ENCODE results near the gene IGFN1. TPM values are rescaled to one million over a fixed set of nuclear protein-coding genes. Genes with fewer than 3 reads are reported as not detected.
A peak's percentile ranks its signal among the peaks of the same experiment; 100 is the strongest.
"Not testable (repeated sequence)": the region's sequence is repeated elsewhere in the genome, so short reads cannot be mapped to it uniquely, and the experiment has no call there.

Gene IGFN1
- total RNA-seq, 1 experiment from 2014 or later: not detected

DNA sequence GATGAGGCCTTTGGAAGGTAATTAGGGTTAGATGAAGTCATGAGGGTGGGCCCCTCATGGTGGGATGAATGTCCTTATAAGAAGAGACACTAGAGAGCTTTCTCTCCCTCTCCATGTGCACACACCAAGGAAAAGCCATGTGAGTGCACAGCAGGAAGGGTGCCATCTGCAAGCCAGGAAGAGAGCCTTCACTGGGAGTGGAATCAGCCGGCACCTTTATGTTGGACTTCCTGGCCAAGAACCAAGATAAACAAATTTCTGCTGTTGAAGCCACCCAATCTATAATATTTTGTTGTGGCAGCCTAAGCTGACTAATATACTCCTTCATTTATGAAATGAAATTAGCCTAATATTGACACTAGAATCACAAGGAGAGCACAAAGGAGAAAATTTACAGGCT lies 54.5 kb downstream of the IGFN1 start:
- DNase-seq (ENCODE audit: low read depth): no peak

DNA sequence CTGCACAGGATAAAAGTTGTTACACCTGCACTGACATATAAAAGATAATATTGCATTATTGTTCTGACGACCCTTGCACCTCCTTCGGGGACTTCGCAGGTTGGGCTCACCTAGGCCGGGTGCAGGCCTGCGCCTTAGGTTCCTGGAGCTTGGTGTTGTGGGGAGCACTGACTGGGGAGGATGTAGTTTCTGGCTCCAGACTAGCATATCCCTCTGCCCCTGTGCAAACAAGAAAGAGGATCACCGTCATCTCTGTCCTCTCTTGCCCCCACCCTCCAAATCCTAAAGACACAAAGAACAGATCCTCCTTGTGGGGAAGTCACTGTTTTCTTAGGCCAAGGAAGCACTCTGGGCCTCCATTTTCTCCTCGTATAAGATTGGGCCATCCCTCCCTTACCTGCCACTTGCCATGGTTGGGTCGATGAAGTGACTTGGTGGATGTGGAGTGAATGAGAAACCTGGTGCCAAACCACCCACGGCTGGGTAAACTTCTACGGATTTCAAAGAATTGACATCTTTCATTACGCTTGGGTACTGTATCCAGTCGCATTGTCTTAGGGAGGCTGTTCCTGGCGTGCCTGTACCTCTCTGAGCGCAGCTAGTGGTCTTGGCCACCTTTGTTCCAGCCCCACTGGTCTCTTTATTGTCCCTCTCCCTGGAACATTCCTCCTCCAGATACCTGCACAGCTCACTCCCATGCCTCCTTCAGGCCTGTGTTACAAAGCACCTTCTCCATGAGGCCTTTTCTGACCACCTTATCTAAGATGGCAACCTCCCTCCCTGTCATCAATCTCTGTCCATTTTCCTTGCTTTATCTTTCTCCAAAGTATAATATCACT lies 58.3 kb downstream of the IGFN1 start:
- no peak for DNase-seq (ENCODE audit: low read depth)

DNA sequence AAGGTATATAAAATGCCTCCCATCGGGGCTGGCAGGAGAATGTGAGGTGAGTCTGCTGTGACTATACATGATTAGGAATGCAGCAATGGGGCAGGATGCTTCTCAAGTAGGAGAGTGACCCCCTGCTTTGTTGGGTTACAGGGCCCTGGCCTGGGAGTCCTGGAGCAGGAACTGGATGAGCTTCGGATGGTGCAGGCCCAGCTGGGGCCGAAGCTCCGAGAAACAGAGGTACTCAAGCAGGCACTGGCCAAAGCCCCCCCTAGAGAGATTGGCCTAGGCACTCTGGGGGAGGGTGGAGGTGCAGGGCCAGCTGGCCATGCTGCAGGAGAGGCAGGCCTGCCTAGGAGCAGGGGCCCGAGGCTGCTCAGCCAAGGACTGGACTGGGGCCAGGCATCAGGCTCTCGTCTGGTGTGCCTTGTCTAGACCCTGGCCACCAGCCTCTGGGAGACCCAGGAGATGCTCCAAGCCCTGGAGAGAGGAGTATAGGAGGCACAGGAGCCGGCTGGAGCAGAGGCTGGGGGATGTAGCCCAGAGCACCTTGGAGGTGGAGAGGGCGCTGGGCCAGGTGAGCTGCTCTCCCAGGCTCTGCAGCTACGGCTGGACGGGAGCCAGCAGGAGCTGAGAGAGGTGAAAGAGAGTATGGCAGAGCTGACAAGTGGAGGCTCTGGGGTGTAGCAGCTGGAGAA lies 59.8 kb downstream of the IGFN1 start:
- DNase-seq (ENCODE audit: low read depth): no peak

DNA sequence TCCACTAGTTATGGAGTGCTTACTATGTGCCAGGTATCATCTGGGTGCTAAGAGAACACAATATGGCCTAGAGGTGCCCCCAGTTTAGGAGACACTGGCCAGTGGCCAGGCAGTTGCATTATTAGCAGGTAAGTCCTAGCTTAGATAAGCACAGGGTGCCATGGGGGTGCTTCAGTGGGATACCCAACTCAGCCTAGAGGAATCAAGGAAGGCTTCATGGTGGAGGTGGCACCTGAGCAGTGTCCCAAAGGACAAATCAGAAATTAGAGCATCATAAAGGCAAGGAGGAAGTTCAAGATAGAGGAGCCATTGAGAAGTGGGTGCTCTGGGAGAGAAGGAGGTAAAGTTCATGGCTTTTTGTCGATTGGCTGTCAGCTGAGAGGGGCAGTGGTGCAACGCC lies 60.8 kb downstream of the IGFN1 start:
- no peak for DNase-seq (ENCODE audit: low read depth)

DNA sequence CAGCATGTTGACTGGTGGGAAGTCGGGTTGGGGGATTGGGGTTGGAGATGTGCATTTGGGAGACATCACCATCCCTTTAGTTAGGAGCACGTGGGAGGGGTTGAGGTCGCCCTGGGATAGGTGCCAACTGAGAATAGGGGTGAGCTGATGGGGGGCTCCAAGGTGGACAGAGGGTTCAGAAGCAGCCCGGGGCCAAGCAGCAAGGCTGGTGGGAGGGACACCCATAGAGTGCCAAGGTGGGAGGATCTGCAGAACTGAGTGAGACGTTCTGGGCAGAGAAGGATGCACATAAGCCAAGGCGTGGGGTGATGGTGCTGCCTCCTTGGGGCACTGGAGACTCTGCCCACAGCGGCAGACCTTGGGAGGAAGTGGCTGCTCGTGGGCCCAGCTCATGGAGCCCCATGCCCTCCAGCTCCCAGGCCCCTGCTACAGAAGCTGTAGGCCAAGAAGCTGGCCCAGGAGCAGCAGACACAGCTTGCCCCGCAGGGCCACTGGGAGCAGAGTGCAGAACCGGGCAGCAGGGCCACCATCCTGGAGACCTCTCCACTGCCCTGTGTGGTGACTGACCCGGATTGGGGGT lies 61.3 kb downstream of the IGFN1 start:
- DNase-seq (ENCODE audit: low read depth): no peak

DNA sequence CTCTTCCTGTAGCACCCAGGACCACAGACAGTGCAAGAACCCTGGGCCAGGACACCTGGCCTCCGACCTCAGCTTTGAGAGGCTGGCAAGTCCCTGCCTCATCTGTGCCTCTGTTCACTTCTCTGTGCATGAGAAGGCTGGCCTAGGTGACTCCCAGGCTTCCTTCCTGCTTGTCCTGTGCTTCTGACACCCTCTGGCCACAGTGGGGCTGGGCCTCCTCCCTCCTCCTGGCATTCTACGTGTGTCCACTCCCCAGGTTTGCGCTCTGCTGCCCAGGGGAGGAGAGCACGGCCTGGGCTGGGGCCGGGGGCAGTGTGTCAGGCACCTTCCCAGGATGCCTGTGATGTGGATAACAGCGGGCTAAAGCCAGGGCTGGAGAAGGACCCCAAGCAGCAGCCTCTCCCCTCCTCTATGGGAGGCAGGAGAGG lies 62.3 kb downstream of the IGFN1 start:
- no peak for DNase-seq (ENCODE audit: low read depth)

DNA sequence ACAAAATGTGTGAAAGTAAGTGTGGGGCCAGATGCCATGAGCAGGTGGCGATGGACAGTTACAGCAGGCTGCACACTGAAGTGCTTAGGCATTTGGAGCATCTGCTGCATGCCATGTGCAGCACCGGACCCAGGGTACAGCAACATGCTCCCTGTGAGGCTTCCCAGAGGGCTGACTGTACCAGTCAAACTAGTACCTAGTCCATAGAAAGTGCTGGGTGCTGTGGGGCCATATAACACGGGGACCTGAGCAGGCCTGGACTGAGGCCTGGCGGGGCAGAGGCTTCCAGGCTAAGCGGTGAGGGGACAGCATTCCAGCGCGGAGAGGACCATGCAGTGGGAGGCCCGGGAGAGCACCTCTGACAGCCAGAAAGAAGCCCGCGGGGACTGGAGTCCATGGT lies 62.8 kb downstream of the IGFN1 start:
- DNase-seq (ENCODE audit: low read depth): no peak

DNA sequence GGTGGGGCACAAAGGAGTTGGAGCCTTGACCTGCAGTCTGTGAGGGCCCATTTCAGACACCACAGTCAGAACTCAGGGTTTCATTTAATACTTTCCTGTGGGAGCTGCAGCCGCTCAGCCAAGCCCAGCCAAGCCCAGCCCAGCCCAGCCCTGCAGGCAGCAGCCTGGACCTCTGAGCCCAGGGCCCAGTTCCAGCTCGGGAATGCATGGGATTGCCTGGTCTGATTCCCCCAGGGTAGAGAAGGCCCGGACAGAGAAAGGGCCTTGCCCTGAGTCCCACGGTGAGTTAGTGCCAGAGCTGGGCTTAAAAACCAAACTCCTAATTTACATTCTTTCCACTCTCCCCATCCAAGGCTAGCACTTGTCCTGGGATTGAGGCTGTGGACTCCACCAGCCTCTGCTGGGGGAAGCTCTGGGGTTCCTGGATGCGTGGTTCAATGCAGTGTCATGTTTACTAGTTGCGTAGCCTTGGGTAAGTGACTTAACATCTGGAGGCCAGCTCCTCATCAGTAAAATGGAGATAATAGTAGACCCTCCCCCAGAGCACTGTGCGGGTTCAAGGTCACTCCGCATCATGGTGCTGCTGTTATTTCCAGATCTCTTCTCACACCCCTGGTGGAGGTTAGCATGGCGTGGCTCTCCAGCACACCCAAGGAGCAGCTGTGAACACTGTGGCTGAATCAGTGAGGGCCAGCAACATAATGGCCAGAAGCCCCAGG lies 63.4 kb downstream of the IGFN1 start:
- DNase-seq (ENCODE audit: low read depth): no peak

DNA sequence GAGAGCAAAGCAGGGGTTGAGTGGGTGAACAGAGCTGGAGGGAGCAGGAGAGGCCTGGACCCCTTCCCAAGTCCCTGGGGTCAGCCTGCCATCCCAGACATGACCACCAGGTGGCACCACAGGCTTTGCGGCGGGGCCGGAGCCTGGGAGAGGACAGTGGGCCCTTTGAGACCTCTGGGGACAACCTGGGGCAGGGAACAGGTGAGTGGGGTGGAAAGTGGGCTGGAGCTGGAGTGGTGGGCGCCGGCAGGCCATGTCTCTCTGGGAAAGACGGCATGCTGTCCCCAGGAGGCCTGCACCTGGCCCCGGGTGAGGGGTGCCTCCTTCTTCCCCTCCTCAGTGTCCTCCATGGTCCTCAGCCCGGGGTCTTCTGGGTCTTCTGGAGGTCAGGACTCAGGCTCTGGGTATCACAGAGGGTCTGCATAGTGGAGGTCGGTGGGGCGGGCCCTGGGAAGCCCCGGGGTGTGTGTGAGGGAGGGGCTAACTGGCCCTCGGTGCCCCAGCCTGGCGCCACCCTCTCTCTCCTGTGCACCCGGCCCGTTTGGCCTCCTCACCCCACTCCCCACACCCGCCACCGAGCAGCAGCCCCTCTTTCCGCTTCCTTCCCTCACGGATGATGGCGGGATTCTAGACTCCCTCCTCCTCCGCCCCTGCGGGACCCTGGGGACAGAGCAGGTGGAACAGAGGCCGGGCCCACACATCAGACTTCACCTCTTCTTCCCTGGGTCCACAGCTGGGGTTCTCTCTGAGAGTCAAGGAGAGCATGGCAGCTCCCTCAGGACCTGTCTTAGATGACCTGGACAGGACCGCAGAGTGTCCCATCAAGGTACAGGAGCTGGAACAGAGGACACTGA lies 64.2 kb downstream of the IGFN1 start:
- DNase-seq (ENCODE audit: low read depth): peak; percentile 34

DNA sequence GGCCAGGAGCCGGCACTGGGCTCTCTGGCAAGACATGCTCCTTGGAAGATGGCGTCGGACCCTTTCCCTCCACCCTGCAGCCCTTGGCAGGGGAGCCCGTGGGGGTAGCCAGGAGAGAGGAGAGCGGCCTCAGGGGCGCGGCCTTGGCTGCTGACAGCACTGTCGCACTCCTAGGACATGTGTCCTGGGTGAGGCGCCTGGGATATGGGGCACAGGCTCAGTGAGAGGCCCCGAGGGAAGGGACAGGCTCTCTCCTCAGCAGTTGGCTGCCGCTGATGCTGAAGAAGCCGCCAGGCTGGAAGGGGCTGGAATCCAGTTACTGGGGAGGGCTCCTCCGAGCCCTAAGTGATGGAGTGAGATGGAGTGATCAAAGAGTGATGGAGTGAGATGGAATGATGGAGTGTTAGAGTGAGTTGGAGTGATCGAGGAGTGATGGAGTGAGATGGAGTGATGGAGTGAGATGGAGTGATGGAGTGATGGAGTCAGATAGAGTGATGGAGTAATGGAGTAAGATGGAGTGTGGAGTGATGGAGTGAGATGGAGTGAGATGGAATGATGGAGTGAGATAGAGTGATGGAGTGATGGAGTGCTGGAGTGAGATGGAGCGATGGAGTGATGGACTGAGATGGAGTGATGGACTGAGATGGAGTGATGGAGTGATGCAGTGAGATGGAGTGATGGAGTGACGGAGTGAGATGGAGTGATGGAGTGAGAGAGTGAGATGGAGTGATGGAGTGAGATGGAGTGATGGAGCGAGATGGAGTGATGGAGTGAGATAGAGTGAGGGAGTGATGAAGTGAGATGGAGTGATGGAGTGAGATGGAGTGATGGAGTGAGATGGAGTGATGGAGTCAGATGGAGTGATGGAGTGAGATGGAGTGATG lies 65.1 kb downstream of the IGFN1 start:
- DNase-seq (ENCODE audit: low read depth): no peak

DNA sequence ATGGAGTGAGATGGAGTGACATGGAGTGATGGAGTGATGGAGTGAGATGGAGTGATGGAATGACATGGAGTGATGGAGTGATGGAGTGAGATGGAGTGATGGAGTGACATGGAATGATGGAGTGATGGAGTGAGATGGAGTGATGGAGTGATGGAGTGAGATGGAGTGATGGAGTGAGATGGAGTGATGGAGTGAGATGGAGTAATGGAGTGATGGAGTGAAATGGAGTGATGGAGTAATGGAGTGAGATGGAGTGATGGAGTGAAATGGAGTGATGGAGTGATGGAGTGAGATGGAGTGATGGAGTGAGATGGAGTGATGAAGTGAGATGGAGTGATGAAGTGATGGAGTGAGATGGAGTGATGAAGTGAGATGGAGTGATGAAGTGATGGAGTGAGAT lies 67.5 kb downstream of the IGFN1 start:
- not testable (repeated sequence) for DNase-seq (ENCODE audit: low read depth)

DNA sequence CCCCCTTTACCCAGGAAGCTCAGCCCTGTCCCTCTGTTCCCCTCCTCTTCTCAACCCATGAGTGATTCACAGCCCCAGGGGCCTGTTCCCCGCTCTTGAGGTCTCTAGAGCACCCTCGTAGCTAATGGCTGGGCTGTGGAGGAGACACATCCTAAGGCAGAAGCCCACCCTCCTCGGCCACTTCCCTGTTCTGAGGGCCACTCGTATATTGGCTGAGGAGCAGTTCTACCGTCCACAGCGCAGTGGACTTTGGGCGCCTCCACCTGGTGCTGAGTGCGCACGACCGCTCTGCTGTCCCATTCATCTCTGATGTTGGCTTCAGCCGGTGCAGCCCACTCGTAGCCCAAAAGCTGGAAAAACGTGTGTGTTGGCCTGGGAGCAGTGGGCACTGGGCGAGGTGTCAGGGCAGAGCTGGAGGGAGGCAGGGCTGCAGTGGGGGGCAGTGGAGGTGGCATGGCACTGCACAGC lies 68.2 kb downstream of the IGFN1 start:
- DNase-seq (ENCODE audit: low read depth): no peak

DNA sequence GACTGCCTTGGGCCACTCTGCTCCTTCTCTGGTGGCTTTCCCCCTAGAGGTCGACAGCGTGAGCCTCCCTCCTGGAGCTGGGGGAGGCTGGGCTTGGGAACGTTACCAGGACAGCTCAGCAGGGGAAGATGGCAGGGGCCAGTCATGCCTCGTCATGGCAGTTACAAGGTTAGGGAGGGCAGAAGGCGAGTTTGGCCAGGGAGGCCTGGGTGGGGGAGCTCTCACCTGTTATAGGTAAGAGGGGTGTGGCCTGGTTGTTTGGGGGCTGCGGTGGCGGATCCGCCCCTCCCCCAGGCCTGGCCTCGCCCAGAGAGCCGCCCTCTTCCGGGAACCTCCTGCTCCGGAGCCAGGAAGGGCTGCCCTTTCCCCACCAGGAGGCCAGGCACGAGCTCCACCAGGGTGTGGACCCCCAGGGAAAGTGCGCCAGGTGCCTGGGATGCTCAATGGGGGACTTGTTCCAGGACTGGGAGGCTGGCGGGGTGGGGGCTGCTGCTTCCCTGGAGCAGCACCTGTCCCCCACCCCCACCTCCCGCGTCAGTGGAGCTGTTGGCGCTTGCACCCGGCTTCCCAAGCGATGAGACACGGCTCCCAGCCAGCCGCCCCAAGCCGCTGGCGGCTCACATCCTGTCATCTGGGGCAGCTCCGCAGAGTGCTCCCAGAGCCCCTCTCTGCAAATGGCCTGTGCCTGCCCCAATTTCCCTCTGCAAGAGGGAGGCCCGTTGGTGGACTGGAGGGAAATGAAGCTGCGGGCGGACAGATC lies 69.0 kb downstream of the IGFN1 start:
- peak; percentile 76 for DNase-seq (ENCODE audit: low read depth)

DNA sequence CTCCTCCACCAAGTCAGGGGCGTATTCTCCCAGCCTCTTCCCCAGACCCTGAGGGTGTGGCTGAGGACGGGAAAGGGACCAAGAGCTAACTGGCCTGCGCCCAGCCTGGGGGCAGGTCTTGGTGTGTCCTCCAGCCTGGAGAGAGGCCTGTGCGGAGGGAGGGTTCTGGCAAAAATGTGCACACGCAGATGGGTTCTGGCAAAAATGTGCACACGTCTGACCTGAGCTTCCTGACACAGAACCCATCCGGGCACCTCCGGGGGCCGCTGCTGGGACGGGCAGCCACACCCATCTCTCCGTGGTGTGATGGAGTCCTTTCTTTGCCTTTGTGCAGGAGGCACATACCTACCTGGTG lies 69.6 kb downstream of the IGFN1 start:
- no peak for DNase-seq (ENCODE audit: low read depth)

DNA sequence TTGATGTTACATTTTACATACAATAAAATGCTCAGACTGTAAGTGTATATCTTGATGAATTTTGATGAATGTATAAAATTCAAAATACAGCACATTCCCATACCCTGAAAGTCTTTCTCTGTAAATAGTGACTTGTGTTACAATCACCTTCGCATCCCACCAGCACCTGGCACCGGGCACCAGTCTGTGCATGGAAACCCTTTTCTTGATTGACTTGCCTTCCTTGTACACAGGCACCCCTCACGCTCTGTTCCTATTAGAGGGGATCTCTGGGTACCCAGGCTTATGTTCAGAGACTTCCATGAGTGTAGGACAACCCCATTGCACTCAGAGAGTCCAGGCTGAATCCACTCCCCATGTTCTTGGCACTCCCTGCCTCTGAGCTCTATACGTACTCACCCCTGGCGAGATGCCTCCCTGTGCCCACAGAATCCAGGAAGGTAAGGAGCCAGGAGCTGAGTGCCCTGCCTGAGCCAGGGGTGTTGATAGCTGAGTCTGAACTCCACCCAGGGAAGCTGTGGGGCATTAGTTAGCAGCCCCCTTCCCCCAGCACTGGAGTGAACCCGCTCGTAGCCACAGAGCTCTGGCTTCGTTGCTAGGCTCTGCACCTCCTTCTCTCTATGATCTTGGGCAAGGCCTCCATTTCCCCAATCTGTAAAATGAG lies 70.2 kb downstream of the IGFN1 start:
- no peak for DNase-seq (ENCODE audit: low read depth)

DNA sequence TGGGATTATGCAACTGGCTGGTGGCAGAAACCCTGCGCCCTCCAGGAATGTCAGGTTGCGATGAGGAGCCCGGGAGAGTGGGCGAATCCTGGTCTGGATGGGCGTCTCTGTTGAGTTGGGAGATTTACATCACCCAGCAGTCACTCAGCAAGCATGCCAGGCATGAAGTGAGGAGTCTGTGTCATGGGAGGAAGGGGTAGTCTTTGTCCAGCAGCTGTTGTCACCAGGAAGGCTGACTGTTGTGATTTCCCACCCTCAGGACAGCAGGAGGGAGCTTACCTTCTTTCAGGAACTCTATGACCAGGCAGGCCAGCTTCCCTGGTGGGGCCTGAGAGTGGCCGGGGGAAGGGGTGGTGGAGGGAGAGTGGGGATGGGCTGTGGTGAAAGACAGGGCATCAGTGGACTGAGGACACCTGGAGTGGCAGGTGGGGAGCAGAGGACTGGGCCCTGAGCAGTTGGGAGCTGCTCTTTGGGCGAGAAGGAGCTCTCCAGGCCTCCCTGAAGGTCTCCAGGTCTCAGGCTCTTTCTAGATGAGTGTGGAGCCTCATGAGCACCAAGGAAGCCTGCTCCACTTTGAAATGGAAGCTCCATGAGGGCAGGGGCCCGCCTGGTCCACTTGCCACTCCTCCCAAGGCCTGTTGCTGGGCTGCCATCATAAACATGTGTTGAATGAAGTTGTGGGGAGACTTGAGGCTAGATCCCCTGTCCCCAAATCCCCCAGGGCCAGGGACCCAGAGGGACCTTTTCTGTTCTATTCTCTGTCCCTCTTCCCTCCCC lies 71.3 kb downstream of the IGFN1 start:
- no peak for DNase-seq (ENCODE audit: low read depth)

DNA sequence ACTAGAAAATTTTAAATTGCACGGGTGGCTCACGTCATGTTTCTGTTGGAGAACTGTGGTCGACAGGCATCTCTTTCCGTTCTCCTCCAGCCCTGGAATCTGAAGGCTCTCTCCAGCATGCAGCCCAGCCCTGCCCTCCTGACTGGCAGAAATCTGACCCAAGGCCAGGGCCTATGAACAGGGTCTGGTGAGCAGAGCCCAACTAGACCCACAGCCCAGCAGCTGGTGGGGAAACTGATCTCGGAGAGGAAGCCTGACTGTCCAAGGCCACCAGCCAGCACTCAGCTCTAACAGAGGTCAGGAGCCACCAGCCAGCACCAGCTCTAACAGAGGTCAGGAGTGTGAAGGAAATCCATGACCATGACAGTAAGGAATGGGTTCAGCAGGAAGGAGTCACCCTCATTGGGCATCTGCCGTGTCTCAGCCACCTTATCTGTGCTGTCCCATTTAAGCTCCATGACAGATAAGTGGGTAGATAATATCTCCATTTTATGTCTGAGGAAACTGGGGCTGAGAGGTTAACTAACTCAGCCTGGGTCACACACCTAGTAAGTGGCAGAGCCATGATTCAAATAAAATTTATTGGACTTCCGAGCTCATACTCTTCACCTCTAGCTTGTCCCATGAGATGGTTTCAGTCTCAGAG lies 72.5 kb downstream of the IGFN1 start:
- DNase-seq (ENCODE audit: low read depth): no peak

DNA sequence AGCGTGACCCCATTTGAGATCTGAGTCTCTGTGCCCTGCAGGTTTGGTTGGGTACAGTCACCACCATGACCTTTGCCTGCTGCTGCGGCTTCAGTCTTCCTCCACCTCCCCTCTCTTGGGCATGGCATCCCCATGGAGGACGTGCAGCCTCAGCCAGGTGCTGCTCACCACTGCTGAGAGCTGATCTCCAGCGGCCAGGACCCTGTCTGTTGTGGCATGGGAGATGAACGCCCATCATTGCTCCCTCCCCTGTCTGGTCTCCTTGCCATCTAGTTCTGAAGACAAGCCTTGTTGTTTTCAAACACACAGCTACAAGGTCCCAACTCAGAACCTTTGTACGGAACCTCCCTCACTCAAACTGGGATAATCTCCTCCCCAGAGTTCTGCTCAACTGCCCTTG lies 73.4 kb downstream of the IGFN1 start:
- DNase-seq (ENCODE audit: low read depth): no peak

Measured in M059J (cell line).